ENCODE measurements around the gene SERPINB12. TPM values are rescaled to one million over a fixed set of nuclear protein-coding genes. Genes with fewer than 3 reads are reported as not detected.

The SERPINB12 gene
- total RNA-seq, 1 experiment from 2014 or later = not detected

DNA sequence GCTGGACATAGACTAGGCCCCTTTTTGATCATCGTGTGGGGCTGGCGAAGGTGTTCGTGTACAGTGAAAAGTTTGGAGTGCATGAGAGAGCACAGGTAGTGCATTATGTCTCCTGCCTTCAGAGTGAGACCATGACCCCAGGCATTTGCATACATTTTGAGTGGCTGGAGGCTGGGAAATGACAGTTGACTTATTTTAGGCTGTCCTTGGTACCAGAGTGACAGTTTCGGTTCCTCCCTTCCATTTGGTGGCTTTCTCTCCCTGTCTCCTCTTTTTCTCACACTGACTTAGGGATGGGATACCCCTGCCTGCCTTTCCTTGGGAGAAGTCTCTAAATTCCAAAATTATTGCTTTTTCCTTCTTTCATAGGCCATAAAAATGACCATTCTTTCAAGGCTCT lies 20.1 kb downstream of the SERPINB12 start:
- no peak overlapping the region for H2BK20ac ChIP-seq (ENCODE audit: low read depth, low read length, poor library complexity, severe bottlenecking)
- no peak for DNase-seq
- H3K4me1 ChIP-seq (ENCODE audit: insufficient read depth, low read length) = no peaks in the 10 kb centered on the region
- H3K4ac ChIP-seq (ENCODE audit: low read depth, low read length) = no peak overlapping the region
- no peak overlapping the region for H3K27ac Mint-ChIP-seq
- TF ChIP-seq, protein P1, sequence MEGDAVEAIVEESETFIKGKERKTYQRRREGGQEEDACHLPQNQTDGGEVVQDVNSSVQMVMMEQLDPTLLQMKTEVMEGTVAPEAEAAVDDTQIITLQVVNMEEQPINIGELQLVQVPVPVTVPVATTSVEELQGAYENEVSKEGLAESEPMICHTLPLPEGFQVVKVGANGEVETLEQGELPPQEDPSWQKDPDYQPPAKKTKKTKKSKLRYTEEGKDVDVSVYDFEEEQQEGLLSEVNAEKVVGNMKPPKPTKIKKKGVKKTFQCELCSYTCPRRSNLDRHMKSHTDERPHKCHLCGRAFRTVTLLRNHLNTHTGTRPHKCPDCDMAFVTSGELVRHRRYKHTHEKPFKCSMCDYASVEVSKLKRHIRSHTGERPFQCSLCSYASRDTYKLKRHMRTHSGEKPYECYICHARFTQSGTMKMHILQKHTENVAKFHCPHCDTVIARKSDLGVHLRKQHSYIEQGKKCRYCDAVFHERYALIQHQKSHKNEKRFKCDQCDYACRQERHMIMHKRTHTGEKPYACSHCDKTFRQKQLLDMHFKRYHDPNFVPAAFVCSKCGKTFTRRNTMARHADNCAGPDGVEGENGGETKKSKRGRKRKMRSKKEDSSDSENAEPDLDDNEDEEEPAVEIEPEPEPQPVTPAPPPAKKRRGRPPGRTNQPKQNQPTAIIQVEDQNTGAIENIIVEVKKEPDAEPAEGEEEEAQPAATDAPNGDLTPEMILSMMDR (conservative IDR thresholded peaks at IDR 0.05) = no peak
- no peaks in the 10 kb centered on the region for H3K79me1 ChIP-seq (ENCODE audit: insufficient read depth, low read depth, low read length, poor library complexity, severe bottlenecking)
- no peak overlapping the region for H3K4me3 Mint-ChIP-seq
- H4K20me1 ChIP-seq (ENCODE audit: control insufficient read depth, insufficient read depth, insufficient read length) = no peaks in the 10 kb centered on the region
- no peak overlapping the region for H2BK5ac ChIP-seq (ENCODE audit: insufficient read length, low read length)
- H4K91ac ChIP-seq (ENCODE audit: insufficient read length, low read depth, low read length) = no peak overlapping the region
- H3K9me3 Mint-ChIP-seq = no peaks in the 10 kb centered on the region
- H3K27me3 ChIP-seq (ENCODE audit: insufficient read depth, low read length) = no peaks in the 10 kb centered on the region
- no peak overlapping the region for H2BK120ac ChIP-seq (ENCODE audit: low read depth, low read length, poor library complexity, severe bottlenecking)
- H3K23ac ChIP-seq (ENCODE audit: insufficient read length, low read depth, low read length) = no peak overlapping the region
- H3K9ac ChIP-seq (ENCODE audit: extremely low read depth, insufficient read length, low read length) = no peak overlapping the region
- H3K56ac ChIP-seq (ENCODE audit: insufficient read length, low read depth, low read length) = no peak overlapping the region
- H3K14ac ChIP-seq (ENCODE audit: insufficient read depth, low read length) = no peak overlapping the region
- H2BK15ac ChIP-seq (ENCODE audit: low read depth, low read length) = no peak overlapping the region
- peaks cover 0 to 3% of the 10 kb centered on the region in 2 experiments; a peak in 1 of 4 replicates for H3K4me1 Mint-ChIP-seq
- H2AFZ ChIP-seq (ENCODE audit: low read length) = no peak overlapping the region
- no peaks in the 10 kb centered on the region for H3K23me2 ChIP-seq (ENCODE audit: insufficient read length, low read depth, low read length, poor library complexity, severe bottlenecking)
- H3T11ph ChIP-seq (ENCODE audit: low read length) = no peak overlapping the region
- no peak overlapping the region for H3K18ac ChIP-seq (ENCODE audit: insufficient read length, low read depth, low read length)
- no peaks in the 10 kb centered on the region for H3K36me3 Mint-ChIP-seq (ENCODE audit: insufficient read depth in 1 of 3, low read depth in 3 of 3)
- H3K27me3 Mint-ChIP-seq (ENCODE audit: low read depth) = no peaks in the 10 kb centered on the region; the same call in 1 of the 2 replicates
- no peak overlapping the region for H4K8ac ChIP-seq (replicated peaks; ENCODE audit: insufficient read length, low read depth, low read length)
- H2BK12ac ChIP-seq (ENCODE audit: insufficient read length, low read depth, low read length) = no peak overlapping the region
- no peaks in the 10 kb centered on the region for H3K9me3 ChIP-seq (ENCODE audit: control insufficient read depth, low read depth, low read length)
- H3K79me2 ChIP-seq (ENCODE audit: insufficient read depth, low read length) = no peaks in the 10 kb centered on the region
- no peak overlapping the region for H2AK5ac ChIP-seq (ENCODE audit: insufficient read length, low read length)
- H3K4me2 ChIP-seq (ENCODE audit: insufficient read depth, insufficient read length, low read length) = no peak overlapping the region
- WGBS (ENCODE audit: extremely low coverage, insufficient read length, low lambda C conversion rate) = no CpG with 5 or more reads among the region's 4 CpGs
- no peak overlapping the region for H4K5ac ChIP-seq (ENCODE audit: insufficient read length, low read depth, low read length)
- no peak overlapping the region for H3K27ac ChIP-seq (ENCODE audit: insufficient read length, low read depth, low read length)
